HEK293 (cell line): ENCODE data around the gene TCERG1L.

Source experiments
- CTCF ChIA-PET: fragments of 350-600 bp; formaldehyde crosslinking; extraction: SDS; loops from one replicate; lab custom pipeline; 2021; ENCODE audit warnings: antibody characterized with exemption; lab: Yijun Ruan, JAX
- POLR2A ChIA-PET: fragments of 300-600 bp; formaldehyde crosslinking; extraction: SDS; loops from one replicate; lab custom pipeline; 2020; ENCODE audit warnings: antibody characterized with exemption, inconsistent platforms; lab: Yijun Ruan, JAX
- H3K27ac ChIP-seq: fragments of 200-500 bp; sonication (Bioruptor generic); 2 replicates; pipeline ENCODE4 v1.5.1; 2014; ENCODE audit warnings: low read depth, low read length, control low read depth, inconsistent platforms; ENCODE audit errors: extremely low read depth
- H3K36me3 ChIP-seq, 2 experiments: fragments of 200-500 bp in 1 of 2; sonication (Bioruptor generic) in 1 of 2; 1 replicate in 1 of 2; 2 replicates in 1 of 2; pipeline ENCODE4 v1.5.1; 2014 to 2017; ENCODE audit warnings: inconsistent platforms in 2 of 2, low read length in 2 of 2; ENCODE audit not compliant: control insufficient read depth in 2 of 2, insufficient read depth in 1 of 2
- H3K4me1 ChIP-seq: fragments of 200-500 bp; sonication (Bioruptor generic); 2 replicates; pipeline ENCODE4 v1.5.1; 2014; ENCODE audit warnings: mild to moderate bottlenecking, low read length, inconsistent platforms; ENCODE audit not compliant: control insufficient read depth, insufficient read depth
- H3K4me3 ChIP-seq: 2 replicates; pipeline ENCODE4 v1.5.1; 2011; ENCODE audit warnings: low read depth, mild to moderate bottlenecking, control low read depth, low read length, moderate library complexity
- H3K9me3 ChIP-seq: fragments of 200-500 bp; sonication (Bioruptor generic); 2 replicates; pipeline ENCODE4 v1.5.1; 2014; ENCODE audit warnings: low read depth, low read length, inconsistent platforms; ENCODE audit not compliant: control insufficient read depth, insufficient read depth
- BCL11B ChIP-seq: fragments of 450-650 bp; formaldehyde crosslinking; IDR thresholded peaks from 2 replicates; pipeline ENCODE4 v1.5.1; 2016; ENCODE audit warnings: low read depth, missing biosample characterization, missing genetic modification characterization
- KLF7 ChIP-seq: fragments of 450-650 bp; formaldehyde crosslinking; IDR thresholded peaks from 2 replicates; pipeline ENCODE4 v1.5.1; 2016; ENCODE audit warnings: missing biosample characterization, missing genetic modification characterization, borderline replicate concordance
- MZF1 ChIP-seq: fragments of 450-650 bp; formaldehyde crosslinking; IDR thresholded peaks from 2 replicates; pipeline ENCODE4 v1.5.1; 2017; ENCODE audit warnings: missing biosample characterization, missing genetic modification characterization, borderline replicate concordance
- TCF7L2 ChIP-seq: IDR thresholded peaks from 2 replicates; pipeline ENCODE4 v1.6.1; 2011; ENCODE audit warnings: low read depth, mild to moderate bottlenecking, inconsistent platforms, low read length, moderate library complexity, borderline replicate concordance
- ZNF121 ChIP-seq: fragments of 450-650 bp; formaldehyde crosslinking; IDR thresholded peaks from 2 replicates; pipeline ENCODE4 v1.5.1; 2016; ENCODE audit warnings: missing biosample characterization, missing genetic modification characterization
- ZNF146 ChIP-seq: fragments of 450-650 bp; formaldehyde crosslinking; IDR thresholded peaks from 2 replicates; pipeline ENCODE4 v1.5.1; 2016; ENCODE audit warnings: missing biosample characterization, missing genetic modification characterization
- ZNF174 ChIP-seq: fragments of 450-650 bp; formaldehyde crosslinking; IDR thresholded peaks from 2 replicates; pipeline ENCODE4 v1.5.0; 2017; ENCODE audit warnings: missing biosample characterization, mild to moderate bottlenecking, missing genetic modification characterization
- ZNF391 ChIP-seq: fragments of 450-650 bp; formaldehyde crosslinking; IDR thresholded peaks from 2 replicates; pipeline ENCODE4 v1.5.1; 2016; ENCODE audit warnings: low read depth, missing biosample characterization, missing genetic modification characterization, borderline replicate concordance
- ZNF423 ChIP-seq: fragments of 450-650 bp; formaldehyde crosslinking; IDR thresholded peaks from 2 replicates; pipeline ENCODE4 v1.5.1; 2016; ENCODE audit warnings: missing biosample characterization, missing genetic modification characterization
- ZNF501 ChIP-seq: fragments of 450-650 bp; formaldehyde crosslinking; IDR thresholded peaks from 2 replicates; pipeline ENCODE4 v1.5.1; 2016; ENCODE audit warnings: missing biosample characterization, missing genetic modification characterization
- ZNF629 ChIP-seq: fragments of 450-650 bp; formaldehyde crosslinking; IDR thresholded peaks from 2 replicates; pipeline ENCODE4 v1.5.1; 2017; ENCODE audit warnings: missing biosample characterization, missing genetic modification characterization
- ZNF785 ChIP-seq: fragments of 450-650 bp; formaldehyde crosslinking; IDR thresholded peaks from 2 replicates; pipeline ENCODE4 v1.5.1; 2016; ENCODE audit warnings: missing biosample characterization, missing genetic modification characterization
- TF ChIP-seq, protein P1 (sequence below): fragments of 450-650 bp; formaldehyde crosslinking; IDR thresholded peaks from 2 replicates; pipeline ENCODE4 v1.5.1; 2016; ENCODE audit warnings: missing biosample characterization, missing genetic modification characterization
- TF ChIP-seq, protein P2 (sequence below): fragments of 450-650 bp; formaldehyde crosslinking; IDR thresholded peaks from 2 replicates; pipeline ENCODE4 v1.5.1; 2016; ENCODE audit warnings: missing biosample characterization, missing genetic modification characterization, borderline replicate concordance
- TF ChIP-seq, protein P3 (sequence below): fragments of 450-650 bp; formaldehyde crosslinking; IDR thresholded peaks from 2 replicates; pipeline ENCODE4 v1.5.1; 2016; ENCODE audit warnings: missing biosample characterization, missing genetic modification characterization, borderline replicate concordance
- TF ChIP-seq, protein P4 (sequence below): fragments of 450-650 bp; formaldehyde crosslinking; IDR thresholded peaks from 2 replicates; pipeline ENCODE4 v1.5.1; 2016; ENCODE audit warnings: missing biosample characterization, missing genetic modification characterization, low read depth
- TF ChIP-seq, protein P5 (sequence below): fragments of 450-650 bp; formaldehyde crosslinking; IDR thresholded peaks from 2 replicates; pipeline ENCODE4 v1.5.1; 2017; ENCODE audit warnings: missing biosample characterization, missing genetic modification characterization

The TCERG1L gene

DNA sequence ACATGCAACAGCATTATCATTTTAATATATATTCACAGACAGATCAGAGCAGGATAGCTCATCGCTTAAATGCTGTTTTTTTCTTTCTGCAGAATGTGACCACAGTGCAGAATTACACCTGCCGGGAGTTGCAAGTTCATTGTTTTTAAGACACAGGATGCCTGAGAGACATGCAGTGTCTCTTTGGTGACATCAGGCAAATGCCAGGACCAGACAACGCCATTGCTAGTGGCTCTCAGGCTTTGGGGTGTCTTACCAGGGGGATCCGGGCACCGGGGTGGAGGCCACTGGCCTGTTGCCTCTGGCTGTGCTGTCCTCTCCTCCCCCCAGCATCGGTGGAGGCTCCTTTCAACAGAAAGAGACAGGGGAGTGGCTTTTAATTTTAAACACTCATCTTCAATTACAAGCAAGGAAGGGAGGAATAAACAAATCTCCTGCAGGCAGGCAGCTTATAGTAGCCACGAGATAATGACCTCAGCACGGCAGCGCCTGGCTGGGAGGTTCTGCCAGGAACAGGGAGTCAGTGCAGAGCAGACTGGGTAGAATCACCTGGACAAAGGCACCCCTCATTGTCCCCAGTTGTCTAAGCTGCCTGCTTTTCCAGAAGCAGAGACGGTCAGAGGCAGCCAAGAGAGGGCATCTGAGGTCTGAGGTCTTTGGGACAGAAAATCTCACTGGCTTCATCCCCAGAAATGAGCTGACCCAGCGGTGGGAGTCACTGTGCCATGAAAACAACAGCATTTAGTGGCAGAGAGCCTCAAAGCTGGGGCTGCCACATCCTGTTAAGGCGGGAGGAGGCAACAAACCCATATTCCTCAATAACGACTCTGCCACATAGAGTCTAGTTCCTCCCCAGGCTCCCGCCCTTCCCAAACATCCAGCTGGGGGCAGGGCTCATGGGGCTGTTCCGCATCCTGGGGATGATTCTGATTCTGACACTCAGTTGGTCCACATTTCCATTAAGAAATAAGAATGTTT lies 148.4 kb downstream of the TCERG1L start:
- Histone ChIP-seq H3K4me3 (no peak overlapping the region), H3K9me3 (no peaks in the 10 kb centered on the region), H3K27ac (no peak overlapping the region), H3K4me1 (no peaks in the 10 kb centered on the region), H3K36me3 (no peaks in the 10 kb centered on the region)
- CTCF ChIA-PET = no interaction called here
- POLR2A ChIA-PET = no interaction called here
- TF ChIP-seq ZNF146 (tag by site-specific recombination) (no peak), ZNF501 (tag by site-specific recombination) (no peak), ZNF121 (tag by site-specific recombination) (no peak), ZNF423 (tag by site-specific recombination) (no peak), ZNF174 (tag by site-specific recombination) (no peak), BCL11B (tag by site-specific recombination) (no peak), ZNF785 (tag by site-specific recombination) (no peak), KLF7 (tag by site-specific recombination) (no peak)
- TF ChIP-seq, protein P1, sequence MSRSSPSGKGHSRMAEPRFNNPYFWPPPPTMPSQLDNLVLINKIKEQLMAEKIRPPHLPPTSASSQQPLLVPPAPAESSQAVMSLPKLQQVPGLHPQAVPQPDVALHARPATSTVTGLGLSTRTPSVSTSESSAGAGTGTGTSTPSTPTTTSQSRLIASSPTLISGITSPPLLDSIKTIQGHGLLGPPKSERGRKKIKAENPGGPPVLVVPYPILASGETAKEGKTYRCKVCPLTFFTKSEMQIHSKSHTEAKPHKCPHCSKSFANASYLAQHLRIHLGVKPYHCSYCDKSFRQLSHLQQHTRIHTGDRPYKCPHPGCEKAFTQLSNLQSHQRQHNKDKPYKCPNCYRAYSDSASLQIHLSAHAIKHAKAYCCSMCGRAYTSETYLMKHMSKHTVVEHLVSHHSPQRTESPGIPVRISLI (tag by site-specific recombination) = no peak
- TF ChIP-seq, protein P2, sequence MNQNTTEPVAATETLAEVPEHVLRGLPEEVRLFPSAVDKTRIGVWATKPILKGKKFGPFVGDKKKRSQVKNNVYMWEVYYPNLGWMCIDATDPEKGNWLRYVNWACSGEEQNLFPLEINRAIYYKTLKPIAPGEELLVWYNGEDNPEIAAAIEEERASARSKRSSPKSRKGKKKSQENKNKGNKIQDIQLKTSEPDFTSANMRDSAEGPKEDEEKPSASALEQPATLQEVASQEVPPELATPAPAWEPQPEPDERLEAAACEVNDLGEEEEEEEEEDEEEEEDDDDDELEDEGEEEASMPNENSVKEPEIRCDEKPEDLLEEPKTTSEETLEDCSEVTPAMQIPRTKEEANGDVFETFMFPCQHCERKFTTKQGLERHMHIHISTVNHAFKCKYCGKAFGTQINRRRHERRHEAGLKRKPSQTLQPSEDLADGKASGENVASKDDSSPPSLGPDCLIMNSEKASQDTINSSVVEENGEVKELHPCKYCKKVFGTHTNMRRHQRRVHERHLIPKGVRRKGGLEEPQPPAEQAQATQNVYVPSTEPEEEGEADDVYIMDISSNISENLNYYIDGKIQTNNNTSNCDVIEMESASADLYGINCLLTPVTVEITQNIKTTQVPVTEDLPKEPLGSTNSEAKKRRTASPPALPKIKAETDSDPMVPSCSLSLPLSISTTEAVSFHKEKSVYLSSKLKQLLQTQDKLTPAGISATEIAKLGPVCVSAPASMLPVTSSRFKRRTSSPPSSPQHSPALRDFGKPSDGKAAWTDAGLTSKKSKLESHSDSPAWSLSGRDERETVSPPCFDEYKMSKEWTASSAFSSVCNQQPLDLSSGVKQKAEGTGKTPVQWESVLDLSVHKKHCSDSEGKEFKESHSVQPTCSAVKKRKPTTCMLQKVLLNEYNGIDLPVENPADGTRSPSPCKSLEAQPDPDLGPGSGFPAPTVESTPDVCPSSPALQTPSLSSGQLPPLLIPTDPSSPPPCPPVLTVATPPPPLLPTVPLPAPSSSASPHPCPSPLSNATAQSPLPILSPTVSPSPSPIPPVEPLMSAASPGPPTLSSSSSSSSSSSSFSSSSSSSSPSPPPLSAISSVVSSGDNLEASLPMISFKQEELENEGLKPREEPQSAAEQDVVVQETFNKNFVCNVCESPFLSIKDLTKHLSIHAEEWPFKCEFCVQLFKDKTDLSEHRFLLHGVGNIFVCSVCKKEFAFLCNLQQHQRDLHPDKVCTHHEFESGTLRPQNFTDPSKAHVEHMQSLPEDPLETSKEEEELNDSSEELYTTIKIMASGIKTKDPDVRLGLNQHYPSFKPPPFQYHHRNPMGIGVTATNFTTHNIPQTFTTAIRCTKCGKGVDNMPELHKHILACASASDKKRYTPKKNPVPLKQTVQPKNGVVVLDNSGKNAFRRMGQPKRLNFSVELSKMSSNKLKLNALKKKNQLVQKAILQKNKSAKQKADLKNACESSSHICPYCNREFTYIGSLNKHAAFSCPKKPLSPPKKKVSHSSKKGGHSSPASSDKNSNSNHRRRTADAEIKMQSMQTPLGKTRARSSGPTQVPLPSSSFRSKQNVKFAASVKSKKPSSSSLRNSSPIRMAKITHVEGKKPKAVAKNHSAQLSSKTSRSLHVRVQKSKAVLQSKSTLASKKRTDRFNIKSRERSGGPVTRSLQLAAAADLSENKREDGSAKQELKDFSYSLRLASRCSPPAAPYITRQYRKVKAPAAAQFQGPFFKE (tag by site-specific recombination) = no peak
- TF ChIP-seq, protein P3, sequence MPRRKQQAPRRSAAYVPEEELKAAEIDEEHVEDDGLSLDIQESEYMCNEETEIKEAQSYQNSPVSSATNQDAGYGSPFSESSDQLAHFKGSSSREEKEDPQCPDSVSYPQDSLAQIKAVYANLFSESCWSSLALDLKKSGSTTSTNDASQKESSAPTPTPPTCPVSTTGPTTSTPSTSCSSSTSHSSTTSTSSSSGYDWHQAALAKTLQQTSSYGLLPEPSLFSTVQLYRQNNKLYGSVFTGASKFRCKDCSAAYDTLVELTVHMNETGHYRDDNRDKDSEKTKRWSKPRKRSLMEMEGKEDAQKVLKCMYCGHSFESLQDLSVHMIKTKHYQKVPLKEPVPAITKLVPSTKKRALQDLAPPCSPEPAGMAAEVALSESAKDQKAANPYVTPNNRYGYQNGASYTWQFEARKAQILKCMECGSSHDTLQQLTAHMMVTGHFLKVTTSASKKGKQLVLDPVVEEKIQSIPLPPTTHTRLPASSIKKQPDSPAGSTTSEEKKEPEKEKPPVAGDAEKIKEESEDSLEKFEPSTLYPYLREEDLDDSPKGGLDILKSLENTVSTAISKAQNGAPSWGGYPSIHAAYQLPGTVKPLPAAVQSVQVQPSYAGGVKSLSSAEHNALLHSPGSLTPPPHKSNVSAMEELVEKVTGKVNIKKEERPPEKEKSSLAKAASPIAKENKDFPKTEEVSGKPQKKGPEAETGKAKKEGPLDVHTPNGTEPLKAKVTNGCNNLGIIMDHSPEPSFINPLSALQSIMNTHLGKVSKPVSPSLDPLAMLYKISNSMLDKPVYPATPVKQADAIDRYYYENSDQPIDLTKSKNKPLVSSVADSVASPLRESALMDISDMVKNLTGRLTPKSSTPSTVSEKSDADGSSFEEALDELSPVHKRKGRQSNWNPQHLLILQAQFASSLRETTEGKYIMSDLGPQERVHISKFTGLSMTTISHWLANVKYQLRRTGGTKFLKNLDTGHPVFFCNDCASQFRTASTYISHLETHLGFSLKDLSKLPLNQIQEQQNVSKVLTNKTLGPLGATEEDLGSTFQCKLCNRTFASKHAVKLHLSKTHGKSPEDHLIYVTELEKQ (tag by site-specific recombination) = no peak

DNA sequence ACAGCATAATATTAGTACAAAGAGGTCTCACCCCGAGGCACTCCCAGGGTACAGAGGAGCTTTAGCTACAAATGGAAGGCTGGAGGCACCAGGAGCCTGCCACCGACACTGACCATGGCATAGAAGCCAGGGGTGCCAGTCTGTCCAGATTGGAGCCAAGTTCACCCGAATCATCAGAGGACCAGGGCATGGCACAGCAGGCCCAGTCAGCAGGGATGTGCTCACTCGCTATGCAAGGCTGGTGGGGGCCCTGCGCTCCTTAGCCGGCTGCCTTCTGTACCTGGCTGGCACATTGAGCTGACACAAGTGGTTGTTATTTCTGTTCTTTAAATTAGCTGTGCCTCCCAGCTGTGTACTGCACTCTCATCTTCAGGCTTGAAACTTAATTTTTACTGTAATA lies 149.3 kb downstream of the TCERG1L start:
- Histone ChIP-seq H3K9me3 (no peaks in the 10 kb centered on the region), H3K36me3 (no peaks in the 10 kb centered on the region), H3K27ac (no peak overlapping the region), H3K4me1 (no peaks in the 10 kb centered on the region), H3K4me3 (no peak overlapping the region)
- ChIA-PET POLR2A (no interaction called here), CTCF (no interaction called here)
- TF ChIP-seq, protein P4, sequence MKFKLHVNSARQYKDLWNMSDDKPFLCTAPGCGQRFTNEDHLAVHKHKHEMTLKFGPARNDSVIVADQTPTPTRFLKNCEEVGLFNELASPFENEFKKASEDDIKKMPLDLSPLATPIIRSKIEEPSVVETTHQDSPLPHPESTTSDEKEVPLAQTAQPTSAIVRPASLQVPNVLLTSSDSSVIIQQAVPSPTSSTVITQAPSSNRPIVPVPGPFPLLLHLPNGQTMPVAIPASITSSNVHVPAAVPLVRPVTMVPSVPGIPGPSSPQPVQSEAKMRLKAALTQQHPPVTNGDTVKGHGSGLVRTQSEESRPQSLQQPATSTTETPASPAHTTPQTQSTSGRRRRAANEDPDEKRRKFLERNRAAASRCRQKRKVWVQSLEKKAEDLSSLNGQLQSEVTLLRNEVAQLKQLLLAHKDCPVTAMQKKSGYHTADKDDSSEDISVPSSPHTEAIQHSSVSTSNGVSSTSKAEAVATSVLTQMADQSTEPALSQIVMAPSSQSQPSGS (tag by site-specific recombination) = no peak
- no peak for TF ChIP-seq MZF1 (tag by site-specific recombination)
- no peak for TF ChIP-seq TCF7L2
- TF ChIP-seq, protein P5, sequence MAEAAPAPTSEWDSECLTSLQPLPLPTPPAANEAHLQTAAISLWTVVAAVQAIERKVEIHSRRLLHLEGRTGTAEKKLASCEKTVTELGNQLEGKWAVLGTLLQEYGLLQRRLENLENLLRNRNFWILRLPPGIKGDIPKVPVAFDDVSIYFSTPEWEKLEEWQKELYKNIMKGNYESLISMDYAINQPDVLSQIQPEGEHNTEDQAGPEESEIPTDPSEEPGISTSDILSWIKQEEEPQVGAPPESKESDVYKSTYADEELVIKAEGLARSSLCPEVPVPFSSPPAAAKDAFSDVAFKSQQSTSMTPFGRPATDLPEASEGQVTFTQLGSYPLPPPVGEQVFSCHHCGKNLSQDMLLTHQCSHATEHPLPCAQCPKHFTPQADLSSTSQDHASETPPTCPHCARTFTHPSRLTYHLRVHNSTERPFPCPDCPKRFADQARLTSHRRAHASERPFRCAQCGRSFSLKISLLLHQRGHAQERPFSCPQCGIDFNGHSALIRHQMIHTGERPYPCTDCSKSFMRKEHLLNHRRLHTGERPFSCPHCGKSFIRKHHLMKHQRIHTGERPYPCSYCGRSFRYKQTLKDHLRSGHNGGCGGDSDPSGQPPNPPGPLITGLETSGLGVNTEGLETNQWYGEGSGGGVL (tag by site-specific recombination) = no peak
- no peak for TF ChIP-seq ZNF391 (tag by site-specific recombination)
- TF ChIP-seq ZNF629 = no peak
